Measurements from ENCODE around the gene CALHM5.

The CALHM5 gene

GRCh38 chr6:116497113-116497676 lies 14.2 kb upstream of the CALHM5 start:
- DNase-seq, result no peak
- intact Hi-C loops (cut with DNase I), result no loop called here

DNA sequence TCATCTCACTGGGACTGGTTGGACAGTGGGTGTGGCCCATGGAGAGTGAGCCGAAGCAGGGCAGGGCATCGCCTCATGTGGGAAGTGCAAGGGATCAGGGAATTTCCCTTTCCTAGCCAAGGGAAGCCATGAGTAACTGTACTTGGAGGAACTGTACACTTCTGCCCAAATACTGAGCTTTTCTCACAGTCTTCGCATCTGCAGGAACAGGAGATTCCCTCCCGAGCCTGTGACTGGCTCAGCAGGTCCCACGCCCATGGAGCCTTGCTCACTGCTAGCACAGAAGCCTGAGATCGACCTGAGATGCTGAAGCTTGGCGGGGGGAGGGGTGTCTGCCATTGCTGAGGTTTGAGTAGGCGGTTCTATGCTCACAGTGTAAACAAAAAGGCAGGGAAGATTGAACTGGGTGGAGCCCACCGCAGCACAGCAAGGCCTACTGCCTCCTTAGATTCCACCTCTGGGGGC lies 10.4 kb upstream of the CALHM5 start:
- intact Hi-C loops (cut with DNase I), result no loop called here
- DNase-seq, result peak in 9 of 42 donors; percentile 4 to 77 (median 12)

DNA sequence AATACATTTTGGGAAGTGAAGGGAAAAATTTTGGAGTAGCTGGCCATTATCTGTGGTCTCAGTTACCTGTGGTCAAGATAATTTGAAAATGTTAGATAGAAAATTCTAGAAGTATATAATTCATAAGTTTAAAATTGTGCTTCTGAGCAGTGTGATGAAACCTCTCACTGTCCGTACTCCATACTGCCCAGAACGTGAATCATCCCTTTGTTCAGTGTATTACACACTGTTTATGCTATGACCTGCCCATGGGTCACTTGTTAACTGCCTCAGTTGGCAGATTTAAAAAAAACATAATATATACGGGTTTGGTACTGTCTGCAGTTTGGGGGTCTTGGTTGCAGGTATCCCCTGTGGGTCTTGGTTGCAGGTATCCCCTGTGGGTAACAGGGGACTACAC lies 4.1 kb upstream of the CALHM5 start:
- DNase-seq, result no peak
- intact Hi-C loops (cut with DNase I), result no loop called here

- no peak for DNase-seq
- intact Hi-C loops (cut with DNase I), result no loop called here
Measured at GRCh38 chr6:116508527-116508926, 2.9 kb upstream of the CALHM5 start.

- no peak for DNase-seq
- intact Hi-C loops (cut with DNase I), result no loop called here
Measured at GRCh38 chr6:116512111-116512559, 696 bp downstream of the CALHM5 start.

- intact Hi-C loops (cut with DNase I), result no loop called here
- no peak for DNase-seq
Measured at GRCh38 chr6:116512734-116513133, 1.3 kb downstream of the CALHM5 start.

DNA sequence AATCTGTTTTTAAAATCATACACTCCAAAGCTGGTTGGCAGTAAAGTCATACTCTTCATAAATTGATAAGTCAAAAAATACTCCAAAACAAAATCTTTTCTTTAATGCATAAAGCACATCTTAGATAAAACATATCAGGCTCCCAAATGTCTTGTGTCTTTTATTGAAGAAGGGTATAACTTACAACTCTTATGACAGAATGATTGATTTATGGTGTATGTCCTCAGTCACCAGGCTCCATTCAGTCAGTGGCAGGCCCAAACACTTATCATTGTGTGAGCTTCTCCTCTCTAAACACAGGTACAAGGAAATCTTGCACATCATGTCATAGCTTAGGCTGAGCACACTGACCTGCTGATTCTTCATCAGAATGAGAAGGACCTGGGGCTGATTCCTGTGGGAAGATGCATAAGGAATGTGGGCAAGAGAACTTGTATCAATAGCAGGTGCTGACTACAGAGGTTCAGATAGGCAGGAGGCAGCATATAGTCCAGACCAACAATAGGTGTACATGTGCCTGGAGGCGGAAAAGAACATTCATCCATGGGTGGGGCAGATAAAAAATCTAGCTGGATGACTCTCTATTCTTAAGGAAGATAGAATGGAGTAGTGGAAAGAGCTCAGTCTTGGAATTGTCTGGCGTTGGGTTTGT lies 1.9 kb downstream of the CALHM5 start:
- intact Hi-C loops (cut with DNase I), result no loop called here
- no peak for DNase-seq

DNA sequence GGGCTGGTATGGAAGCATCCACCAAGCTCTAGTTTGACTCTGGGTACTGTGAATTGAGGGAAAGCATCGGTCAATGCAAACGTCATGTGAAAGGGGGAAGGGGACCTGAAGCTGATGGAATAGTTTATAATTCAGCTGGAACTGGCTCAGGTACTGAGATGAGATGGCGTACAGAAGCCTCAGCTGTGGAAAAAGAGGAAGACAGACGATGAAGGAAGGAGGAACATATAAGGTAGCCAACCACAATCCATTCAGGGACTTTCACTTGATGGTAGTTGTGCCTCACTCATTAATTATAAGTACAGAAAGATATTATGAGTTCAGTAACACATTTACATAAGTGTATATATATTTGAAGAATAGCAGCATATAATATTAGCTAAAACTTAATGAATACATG lies 2.7 kb downstream of the CALHM5 start:
- intact Hi-C loops (cut with DNase I), result no loop called here
- no peak for DNase-seq

- intact Hi-C loops (cut with DNase I), result no loop called here
- no peak for DNase-seq
Measured at GRCh38 chr6:116515141-116515540, 3.7 kb downstream of the CALHM5 start.

GRCh38 chr6:116518621-116519368 lies 7.4 kb downstream of the CALHM5 start:
- intact Hi-C loops (cut with DNase I), result no loop called here

DNA sequence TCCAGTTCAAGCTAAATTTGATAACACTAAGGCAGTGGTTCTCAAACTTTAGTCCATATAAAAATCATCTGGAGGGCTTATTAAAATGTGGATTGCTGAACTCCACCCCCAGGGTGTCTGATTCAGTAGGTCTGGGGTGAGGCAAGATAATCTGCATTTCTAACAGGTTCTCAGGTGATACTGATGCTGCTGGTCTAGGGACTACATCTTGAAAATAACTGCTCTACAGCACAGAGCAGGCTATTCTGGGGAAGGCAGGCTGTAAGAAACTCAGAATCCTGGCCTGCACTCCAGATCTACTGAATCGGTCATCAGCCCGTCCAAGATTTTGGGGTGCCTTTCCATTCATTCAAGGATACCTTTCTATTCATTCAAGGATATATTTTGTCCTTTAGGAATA lies 11.5 kb downstream of the CALHM5 start:
- no peak for DNase-seq
- intact Hi-C loops (cut with DNase I), result no loop called here

More at GRCh38 chr6:116518621-116519368, 7.4 kb downstream of the CALHM5 start:
- no peak for DNase-seq

DNA sequence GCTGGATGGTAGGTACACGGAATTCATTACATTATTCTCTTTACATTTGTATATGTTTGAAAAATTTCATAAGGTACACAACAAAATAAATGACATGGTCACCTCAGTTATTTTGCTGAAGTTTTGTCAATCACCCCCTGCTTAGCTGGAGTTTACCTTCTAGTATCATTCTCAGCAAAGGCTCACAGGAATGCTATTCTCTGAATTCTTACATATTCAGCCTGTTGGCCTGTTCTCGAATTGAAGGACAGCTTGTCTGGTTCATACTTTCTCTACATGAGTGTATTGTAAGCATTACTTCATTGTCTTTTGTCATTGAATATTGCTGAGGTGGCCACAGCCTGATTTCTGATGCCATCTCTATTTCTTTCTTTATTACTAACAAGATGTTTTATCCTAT lies 12.8 kb downstream of the CALHM5 start:
- intact Hi-C loops (cut with DNase I), result no loop called here
- DNase-seq, result no peak

DNA sequence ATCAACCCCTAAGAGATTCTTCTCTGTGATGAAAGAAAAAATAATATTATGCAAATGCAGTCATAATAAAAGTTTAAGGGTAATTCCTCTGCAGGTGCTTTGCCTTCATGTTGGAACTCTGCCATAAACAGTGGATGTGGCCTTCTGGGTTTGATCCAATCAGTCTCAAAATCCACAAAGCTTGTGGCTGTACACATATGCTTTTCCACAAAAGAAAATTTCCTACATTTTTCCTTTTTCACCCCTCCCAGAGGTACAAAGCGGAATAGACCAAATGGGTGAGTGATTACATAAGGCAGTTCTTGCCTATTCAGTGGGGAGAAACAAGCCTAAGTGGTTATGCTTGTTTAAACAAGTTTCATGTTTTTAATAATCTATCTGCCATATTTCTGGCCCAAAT lies 16.7 kb downstream of the CALHM5 start:
- DNase-seq, result no peak

DNA sequence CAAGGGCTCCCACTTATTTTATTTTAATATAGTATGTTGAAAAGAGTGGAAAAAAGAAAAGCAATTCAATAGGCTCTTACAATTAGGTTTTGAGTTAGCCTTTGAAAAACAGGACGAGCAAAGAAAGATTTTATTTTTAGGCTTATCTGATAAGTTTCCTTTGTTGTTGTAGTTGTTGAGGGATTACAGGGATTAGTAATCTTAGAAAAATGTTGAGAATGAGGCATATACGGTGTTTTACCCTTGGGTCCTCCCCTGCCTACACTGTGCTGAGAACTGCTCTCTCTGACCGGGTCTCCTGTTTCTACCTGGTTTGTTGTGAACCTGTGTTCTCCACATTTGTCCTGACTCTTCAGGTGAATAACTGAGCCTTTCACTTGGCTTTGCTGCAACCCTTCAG lies 17.3 kb downstream of the CALHM5 start:
- no peak for DNase-seq

More for the DNA sequence above, 16.7 kb downstream of the CALHM5 start:
- intact Hi-C loops (cut with DNase I), result no loop called here

GRCh38 chr6:116529466-116530290 lies 18.2 kb downstream of the CALHM5 start:
- DNase-seq, result no peak
- intact Hi-C loops (cut with DNase I), result loop anchor here (5.0 kb wide), 1 partner anchor 247 kb away; no protein-coding TSS in a partner anchor

More for the DNA sequence above, 17.3 kb downstream of the CALHM5 start:
- intact Hi-C loops (cut with DNase I), result no loop called here

GRCh38 chr6:116530436-116530835 lies 19.0 kb downstream of the CALHM5 start:
- intact Hi-C loops (cut with DNase I), result loop anchor here (5.0 kb wide), 1 partner anchor 248 kb away; no protein-coding TSS in a partner anchor
- no peak for DNase-seq

- DNase-seq, result peak in 38 of 42 donors; percentile 5 to 83 (median 58)
- intact Hi-C loops (cut with DNase I), result loop anchor here (5.0 kb wide), 1 partner anchor 250 kb away; no protein-coding TSS in a partner anchor
Measured at GRCh38 chr6:116531675-116532570, 20.5 kb downstream of the CALHM5 start.
